Vagina (tissue), 2 donors: Measurements from ENCODE around the gene SETBP1. TPM values are rescaled to one million over a fixed set of nuclear protein-coding genes. Genes with fewer than 3 reads are reported as not detected.

Source experiments
- DNase-seq, 2 donors: peaks; one replicate each; pipeline ENCODE4 v3.0.0-alpha.2; 2017; ENCODE audit errors: extremely low spot score in 2 of 2
- H3K27ac ChIP-seq: fragments of 200-600 bp; sonication (generic); one replicate; pipeline ENCODE4 v1.5.1; 2019
- H3K27me3 ChIP-seq: fragments of 200-600 bp; sonication (generic); one replicate; pipeline ENCODE4 v1.5.1; 2019
- H3K36me3 ChIP-seq, 2 donors: fragments of 200-600 bp; sonication (generic); one replicate each; pipeline ENCODE4 v1.5.1; 2017 to 2019
- H3K4me1 ChIP-seq: fragments of 200-600 bp; sonication (generic); one replicate; pipeline ENCODE4 v1.5.1; 2019
- H3K4me3 ChIP-seq, 2 donors: fragments of 200-600 bp; sonication (generic); 1 replicate in 1 of 2; 2 replicates in 1 of 2; pipeline ENCODE4 v1.5.1; 2016 to 2019
- H3K9me3 ChIP-seq: fragments of 200-600 bp; sonication (generic); one replicate; pipeline ENCODE4 v1.5.1; 2019
- POLR2A ChIP-seq, 2 donors: fragments of 450-650 bp; IDR thresholded peaks; one replicate each; pipeline ENCODE4 v1.6.1; 2017; ENCODE audit warnings: antibody characterized with exemption in 2 of 2, mild to moderate bottlenecking in 2 of 2, moderate library complexity in 2 of 2
- POLR2AphosphoS5 ChIP-seq, 2 donors: sonication (generic); formaldehyde crosslinking; IDR thresholded peaks; one replicate each; pipeline ENCODE4 v1.9.0; 2017; ENCODE audit warnings: antibody characterized with exemption in 2 of 2, mild to moderate bottlenecking in 2 of 2, low read depth in 1 of 2; ENCODE audit not compliant: insufficient read depth in 1 of 2
- intact Hi-C: fragments of 100-400 bp; cut with DNase I; formaldehyde crosslinking; loops from one replicate; pipeline ENCODE4 v1.15.1; 2023
- total RNA-seq: library from RNA; depleted of rRNA; stranded (reverse); fragments of >200 nt; gene quantifications from one replicate; pipeline ENCODE4 v1.2.3, GENCODE V29; 2016
- TF ChIP-seq, protein P1 (sequence below), 3 experiments: fragments of 450-650 bp in 2 of 3; fragments of 200-600 bp in 1 of 3; sonication (generic) in 1 of 3; IDR thresholded peaks; one replicate each; pipeline ENCODE4 v1.5.1; 2017 to 2019; ENCODE audit warnings: antibody characterized with exemption in 3 of 3, mild to moderate bottlenecking in 2 of 3, moderate library complexity in 2 of 3

Gene SETBP1
- total RNA-seq, 1 donor from 2014 or later: 38.1 TPM

- Histone ChIP-seq H3K27ac (peak overlapping the region; percentile 96), H3K27me3 (no peaks in the 10 kb centered on the region), H3K36me3 (no peaks in the 10 kb centered on the region), H3K9me3 (no peaks in the 10 kb centered on the region), H3K4me3 (peak overlapping the region; percentile 67 to 94), H3K4me1 (peaks cover 68% of the 10 kb centered on the region)
- DNase-seq: no peak
- TF ChIP-seq, protein P1, sequence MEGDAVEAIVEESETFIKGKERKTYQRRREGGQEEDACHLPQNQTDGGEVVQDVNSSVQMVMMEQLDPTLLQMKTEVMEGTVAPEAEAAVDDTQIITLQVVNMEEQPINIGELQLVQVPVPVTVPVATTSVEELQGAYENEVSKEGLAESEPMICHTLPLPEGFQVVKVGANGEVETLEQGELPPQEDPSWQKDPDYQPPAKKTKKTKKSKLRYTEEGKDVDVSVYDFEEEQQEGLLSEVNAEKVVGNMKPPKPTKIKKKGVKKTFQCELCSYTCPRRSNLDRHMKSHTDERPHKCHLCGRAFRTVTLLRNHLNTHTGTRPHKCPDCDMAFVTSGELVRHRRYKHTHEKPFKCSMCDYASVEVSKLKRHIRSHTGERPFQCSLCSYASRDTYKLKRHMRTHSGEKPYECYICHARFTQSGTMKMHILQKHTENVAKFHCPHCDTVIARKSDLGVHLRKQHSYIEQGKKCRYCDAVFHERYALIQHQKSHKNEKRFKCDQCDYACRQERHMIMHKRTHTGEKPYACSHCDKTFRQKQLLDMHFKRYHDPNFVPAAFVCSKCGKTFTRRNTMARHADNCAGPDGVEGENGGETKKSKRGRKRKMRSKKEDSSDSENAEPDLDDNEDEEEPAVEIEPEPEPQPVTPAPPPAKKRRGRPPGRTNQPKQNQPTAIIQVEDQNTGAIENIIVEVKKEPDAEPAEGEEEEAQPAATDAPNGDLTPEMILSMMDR (IDR thresholded peaks at IDR 0.05): no peak
- no peak for TF ChIP-seq POLR2AphosphoS5 (IDR thresholded peaks at IDR 0.05; ENCODE audit: insufficient read depth in 1 of 2, low read depth in 1 of 2)
- intact Hi-C loops: loop anchor here (10.0 kb wide), 1 partner anchor 92 kb away; no protein-coding TSS in a partner anchor
These were observed 1.6 kb downstream of the SETBP1 start for GRCh38 chr18:44682201-44682870.

DNA sequence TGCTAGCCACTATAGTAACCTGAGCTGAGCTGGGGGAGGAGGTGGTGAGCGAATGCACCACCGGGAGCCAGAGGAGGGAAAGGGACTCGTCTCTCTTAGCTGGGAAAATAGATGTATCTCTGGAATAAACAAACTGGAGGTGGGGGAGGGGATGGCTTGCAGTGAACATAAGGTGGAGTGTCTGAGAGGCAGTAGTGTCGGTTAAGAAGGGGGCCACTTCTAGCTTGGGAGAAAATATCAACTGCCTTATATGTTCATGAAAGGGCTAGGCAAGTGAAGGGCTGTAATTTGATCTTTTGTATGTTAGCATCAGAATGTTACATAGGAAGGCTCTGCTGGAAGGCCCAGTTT lies 2.2 kb downstream of the SETBP1 start:
- H3K27me3 ChIP-seq: no peaks in the 10 kb centered on the region
- peaks cover 73% of the 10 kb centered on the region for H3K4me1 ChIP-seq
- DNase-seq: no peak
- H3K9me3 ChIP-seq: no peaks in the 10 kb centered on the region
- intact Hi-C loops: loop anchor here (10.0 kb wide), 1 partner anchor 92 kb away; no protein-coding TSS in a partner anchor
- no peak for TF ChIP-seq POLR2AphosphoS5 (IDR thresholded peaks at IDR 0.05; ENCODE audit: insufficient read depth in 1 of 2, low read depth in 1 of 2)
- no peak for TF ChIP-seq POLR2A (IDR thresholded peaks at IDR 0.05)
- TF ChIP-seq, protein P1 (IDR thresholded peaks at IDR 0.05): no peak
- H3K27ac ChIP-seq: peak overlapping the region; percentile 96
- no peaks in the 10 kb centered on the region for H3K36me3 ChIP-seq
- peak overlapping the region; percentile 67 to 94 for H3K4me3 ChIP-seq

- H3K4me3 ChIP-seq: peak overlapping the region; percentile 3 to 14
- no peak for DNase-seq
- no peaks in the 10 kb centered on the region for H3K27me3 ChIP-seq
- intact Hi-C loops: loop anchor here (10.0 kb wide), 1 partner anchor 91 kb away; no protein-coding TSS in a partner anchor
- TF ChIP-seq, protein P1 (IDR thresholded peaks at IDR 0.05): no peak
- TF ChIP-seq POLR2A (IDR thresholded peaks at IDR 0.05) (no peak), POLR2AphosphoS5 (IDR thresholded peaks at IDR 0.05; ENCODE audit: insufficient read depth in 1 of 2, low read depth in 1 of 2) (no peak)
- peaks cover 72% of the 10 kb centered on the region for H3K4me1 ChIP-seq
- H3K36me3 ChIP-seq: no peaks in the 10 kb centered on the region
- H3K27ac ChIP-seq: peak overlapping the region; percentile 96
- H3K9me3 ChIP-seq: no peaks in the 10 kb centered on the region
These were observed 2.9 kb downstream of the SETBP1 start for GRCh38 chr18:44683556-44683955.

DNA sequence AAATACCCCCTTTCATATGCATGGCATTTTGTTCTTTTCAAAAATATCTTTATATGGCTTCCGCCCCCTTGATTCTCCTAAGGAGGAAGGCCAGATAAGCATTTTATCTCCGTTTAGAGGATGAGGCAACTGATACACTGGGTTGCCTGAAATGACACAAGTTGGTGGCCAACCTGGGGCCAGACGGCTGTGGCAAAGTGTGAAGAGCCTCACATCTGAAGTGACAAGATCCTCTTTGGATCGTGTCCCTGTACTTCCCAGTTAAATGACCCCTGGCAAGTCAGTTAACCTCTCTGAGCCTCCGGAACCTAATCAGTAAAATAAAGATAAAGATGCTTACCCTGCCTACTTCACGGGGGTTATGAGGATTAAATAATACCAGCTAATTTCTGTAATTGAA lies 4.6 kb downstream of the SETBP1 start:
- Histone ChIP-seq H3K27me3 (no peaks in the 10 kb centered on the region), H3K4me3 (no peak overlapping the region), H3K27ac (peak overlapping the region; percentile 96), H3K36me3 (no peaks in the 10 kb centered on the region), H3K4me1 (peaks cover 69% of the 10 kb centered on the region), H3K9me3 (no peaks in the 10 kb centered on the region)
- no peak for DNase-seq
- intact Hi-C loops: loop anchor here (10.0 kb wide), 1 partner anchor 90 kb away; no protein-coding TSS in a partner anchor
- TF ChIP-seq POLR2A (IDR thresholded peaks at IDR 0.05) (no peak), POLR2AphosphoS5 (IDR thresholded peaks at IDR 0.05; ENCODE audit: insufficient read depth in 1 of 2, low read depth in 1 of 2) (no peak)
- TF ChIP-seq, protein P1 (IDR thresholded peaks at IDR 0.05): no peak

DNA sequence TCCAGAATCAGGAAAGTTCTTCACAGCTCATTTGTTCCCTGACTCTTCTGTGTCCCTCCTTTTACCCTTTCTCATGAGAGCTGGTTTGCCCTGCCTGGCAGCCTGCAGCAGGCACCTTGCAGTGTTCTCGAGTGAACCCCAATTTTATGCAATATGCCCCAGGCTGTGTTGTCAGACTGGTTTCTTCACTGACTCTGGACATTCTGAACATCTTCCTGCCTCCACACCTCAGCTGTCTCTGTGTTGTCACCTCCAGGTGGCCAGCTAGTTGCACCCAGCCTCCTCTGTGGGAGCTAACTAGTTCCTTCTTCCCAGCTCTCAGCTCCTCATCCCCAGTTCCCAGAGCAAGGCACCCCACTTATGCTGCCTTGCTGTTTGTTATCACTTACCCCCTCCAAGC lies 5.5 kb downstream of the SETBP1 start:
- H3K9me3 ChIP-seq: no peaks in the 10 kb centered on the region
- peak overlapping the region; percentile 96 for H3K27ac ChIP-seq
- intact Hi-C loops: loop anchor here (10.0 kb wide), 1 partner anchor 89 kb away; no protein-coding TSS in a partner anchor
- peaks cover 69% of the 10 kb centered on the region for H3K4me1 ChIP-seq
- DNase-seq: no peak
- no peaks in the 10 kb centered on the region for H3K36me3 ChIP-seq
- no peaks in the 10 kb centered on the region for H3K27me3 ChIP-seq
- no peak overlapping the region for H3K4me3 ChIP-seq
- TF ChIP-seq POLR2A (IDR thresholded peaks at IDR 0.05) (no peak), POLR2AphosphoS5 (IDR thresholded peaks at IDR 0.05; ENCODE audit: insufficient read depth in 1 of 2, low read depth in 1 of 2) (no peak)
- TF ChIP-seq, protein P1 (IDR thresholded peaks at IDR 0.05): no peak
